ENCODE results near the gene TTBK2.
"Not testable (repeated sequence)": the region's sequence is repeated elsewhere in the genome, so short reads cannot be mapped to it uniquely, and the experiment has no call there.

TTBK2 gene

DNA sequence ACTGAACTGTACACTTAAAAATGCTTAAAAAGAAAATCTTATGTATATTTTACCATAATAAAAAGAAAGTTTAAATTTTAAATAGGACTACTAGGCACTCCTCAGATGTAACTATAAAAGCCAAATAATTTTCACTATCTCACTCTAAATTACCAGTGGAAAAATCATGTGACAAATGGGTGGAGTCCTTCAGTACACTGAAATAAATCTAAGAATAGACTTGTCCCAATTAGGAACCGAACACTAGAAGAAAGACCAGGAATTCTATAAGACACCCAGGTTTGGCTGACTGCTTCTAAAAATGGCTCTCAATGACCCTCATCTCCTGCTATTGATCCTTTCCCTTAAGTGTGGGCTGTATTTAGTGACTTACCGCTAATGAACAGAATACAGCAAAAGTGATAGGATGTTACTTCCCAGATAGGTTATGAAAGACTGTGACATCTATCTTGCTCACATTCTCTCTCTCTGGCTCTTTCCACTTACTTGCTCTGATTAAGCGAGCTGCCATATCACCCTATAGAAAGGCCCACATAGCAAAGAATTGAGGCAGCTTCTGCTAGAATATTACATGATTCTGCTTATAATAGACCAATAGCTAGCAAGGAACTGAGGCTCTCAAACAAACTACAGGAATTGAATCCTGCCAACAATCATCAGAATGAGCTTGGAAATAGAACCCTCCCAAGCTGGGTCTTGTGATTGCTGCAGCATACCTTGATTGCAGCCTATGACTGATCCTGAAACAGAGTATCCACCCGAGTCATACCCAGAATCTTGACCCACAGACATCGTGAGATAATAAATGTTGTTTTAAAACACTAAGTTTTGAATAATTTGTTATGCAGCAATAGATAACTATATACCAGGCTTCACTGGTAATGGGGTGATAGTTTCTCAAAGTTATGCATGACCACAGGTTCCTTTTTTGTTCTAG, 16.9 kb downstream of the TTBK2 start:
- no peak for DNase-seq

GRCh38 chr15:42893911-42894310, 26.7 kb downstream of the TTBK2 start:
- not testable (repeated sequence) for DNase-seq

- DNase-seq, result no peak
Measured at GRCh38 chr15:42891569-42891968, 29.0 kb downstream of the TTBK2 start.

- no peak for DNase-seq
Measured at GRCh38 chr15:42890161-42890913, 30.2 kb downstream of the TTBK2 start.

GRCh38 chr15:42887384-42887783, 33.2 kb downstream of the TTBK2 start:
- not testable (repeated sequence) for DNase-seq

GRCh38 chr15:42880121-42880520, 40.5 kb downstream of the TTBK2 start:
- DNase-seq, result no peak

- peak; percentile 19 for DNase-seq
Measured at GRCh38 chr15:42879443-42879842, 41.1 kb downstream of the TTBK2 start.

DNA sequence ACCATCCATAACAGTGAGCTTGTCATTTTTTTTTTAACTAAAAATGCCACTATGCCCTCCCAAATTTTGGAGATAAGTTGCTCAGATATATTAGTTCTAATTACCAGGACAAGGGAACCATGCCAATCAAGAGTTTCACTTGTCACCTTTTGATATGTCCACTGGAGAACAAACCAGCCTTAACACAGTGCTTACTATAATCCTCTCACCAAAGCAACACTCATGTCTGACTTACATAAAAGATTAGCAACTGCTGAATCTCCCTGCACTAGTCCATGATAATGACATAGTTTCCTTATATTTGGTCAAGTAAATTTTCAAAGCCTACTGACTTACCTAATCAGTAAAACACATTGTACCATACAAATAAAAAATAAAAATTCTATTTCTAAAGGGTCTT, 44.4 kb downstream of the TTBK2 start:
- DNase-seq, result no peak

GRCh38 chr15:42868683-42869082, 51.9 kb downstream of the TTBK2 start:
- no peak for DNase-seq

DNA sequence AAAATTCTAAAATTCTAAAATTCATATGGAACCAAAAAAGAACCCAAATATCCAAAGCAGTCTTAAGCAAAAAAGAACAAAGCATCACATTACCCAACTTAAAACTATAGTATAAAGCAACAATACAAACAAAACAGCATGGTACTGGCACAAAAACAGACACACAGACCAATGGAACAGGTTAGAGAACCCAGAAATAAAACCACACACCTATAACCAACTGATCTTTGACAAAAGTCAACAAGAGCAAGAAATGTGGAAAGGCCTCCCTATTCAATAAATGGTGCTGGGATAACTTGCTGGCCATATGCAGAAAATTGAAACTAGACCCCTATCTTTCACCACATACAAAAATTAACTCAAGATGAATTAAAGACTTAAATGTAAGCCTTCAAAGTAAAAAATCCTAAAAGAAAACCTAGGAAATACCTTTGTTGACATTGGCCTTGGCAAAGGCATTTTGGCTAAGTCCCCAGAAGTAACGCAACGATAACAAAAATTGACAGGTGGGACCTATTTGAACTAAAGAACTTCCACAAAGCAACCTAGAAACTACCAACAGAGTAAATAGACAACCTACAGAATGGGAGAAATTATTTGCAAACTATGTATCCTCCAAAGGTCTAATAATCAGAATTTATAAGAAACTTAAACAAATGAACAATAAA, 56.9 kb downstream of the TTBK2 start:
- DNase-seq, result no peak

- DNase-seq, result no peak
Measured at GRCh38 chr15:42858999-42859789, 61.4 kb downstream of the TTBK2 start.

- DNase-seq, result peak; percentile 1
Measured at GRCh38 chr15:42858540-42858939, 62.0 kb downstream of the TTBK2 start.

- no peak for DNase-seq
Measured at GRCh38 chr15:42854576-42854975, 66.0 kb downstream of the TTBK2 start.

GRCh38 chr15:42849836-42850235, 70.7 kb downstream of the TTBK2 start:
- no peak for DNase-seq

DNA sequence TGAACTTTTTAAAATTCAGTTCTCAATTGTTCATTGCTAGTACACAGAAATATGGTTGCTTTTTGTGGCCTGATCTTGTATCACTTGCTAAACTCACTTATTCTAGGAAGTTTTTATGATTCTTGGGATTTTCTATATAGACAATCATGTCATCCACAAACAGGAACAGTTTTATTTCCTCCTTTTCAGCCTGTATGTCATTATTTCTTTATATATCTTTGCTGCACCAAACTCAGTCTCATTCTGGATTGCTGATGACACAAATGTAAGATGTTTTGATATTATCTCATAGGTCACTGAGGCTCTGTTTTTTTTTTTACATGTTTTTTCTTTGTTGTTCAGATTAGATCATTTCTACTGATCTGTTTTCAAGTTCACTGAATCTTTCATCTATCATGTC, 71.7 kb downstream of the TTBK2 start:
- no peak for DNase-seq

- DNase-seq, result no peak
Measured at GRCh38 chr15:42846647-42847046, 73.9 kb downstream of the TTBK2 start.

GRCh38 chr15:42845581-42845980, 75.0 kb downstream of the TTBK2 start:
- DNase-seq, result peak; percentile 49

GRCh38 chr15:42843699-42844098, 76.9 kb downstream of the TTBK2 start:
- no peak for DNase-seq

GRCh38 chr15:42836251-42836650, 84.3 kb downstream of the TTBK2 start:
- DNase-seq, result no peak

DNA sequence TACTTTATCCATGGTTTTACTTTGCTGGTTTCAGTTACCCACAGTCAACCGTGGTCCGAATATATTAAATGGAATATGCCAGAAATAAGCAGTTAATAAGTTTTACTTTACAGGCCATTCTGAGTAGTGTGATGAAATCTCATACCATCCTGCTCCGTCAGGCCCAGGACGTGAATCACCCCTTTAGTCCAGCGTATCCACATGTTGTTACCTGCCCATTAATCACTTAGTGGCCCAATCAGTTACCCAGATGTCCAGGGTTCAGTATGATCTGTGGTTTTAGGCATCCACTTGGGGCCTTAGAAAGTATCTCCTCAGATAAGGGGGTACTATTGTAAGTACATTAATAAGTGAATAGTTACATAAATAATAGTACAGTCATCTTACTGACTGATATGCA, 88.0 kb downstream of the TTBK2 start:
- no peak for DNase-seq

DNA sequence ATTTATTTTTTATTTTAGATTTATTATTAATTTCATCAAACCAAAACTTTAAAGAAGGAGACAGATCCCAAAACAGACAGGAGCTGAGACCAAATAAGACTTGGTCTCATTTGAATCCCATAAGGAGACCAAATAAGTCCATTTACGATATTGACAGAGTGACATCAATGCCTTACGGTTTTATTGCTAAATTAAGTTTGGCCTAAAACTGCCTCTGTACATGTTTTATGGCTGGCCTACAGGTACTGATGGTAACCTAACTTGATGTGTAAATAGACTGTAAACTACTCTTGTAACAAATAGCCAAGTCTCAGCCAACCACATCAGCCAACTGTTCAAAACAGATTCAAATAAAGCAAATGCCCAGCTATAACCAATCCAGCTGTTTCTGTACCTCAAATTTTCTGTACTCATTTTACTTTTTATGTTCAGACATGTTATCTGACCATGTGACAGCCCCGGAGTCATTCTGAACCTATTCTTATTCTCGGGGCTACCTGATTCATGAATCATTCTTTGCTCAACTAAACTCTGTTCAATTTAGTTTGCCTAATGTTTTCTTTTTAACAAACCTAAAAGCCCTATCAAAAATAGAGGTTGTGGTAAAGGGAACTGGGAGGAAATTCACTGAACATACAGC, 94.2 kb downstream of the TTBK2 start:
- DNase-seq, result no peak

DNA sequence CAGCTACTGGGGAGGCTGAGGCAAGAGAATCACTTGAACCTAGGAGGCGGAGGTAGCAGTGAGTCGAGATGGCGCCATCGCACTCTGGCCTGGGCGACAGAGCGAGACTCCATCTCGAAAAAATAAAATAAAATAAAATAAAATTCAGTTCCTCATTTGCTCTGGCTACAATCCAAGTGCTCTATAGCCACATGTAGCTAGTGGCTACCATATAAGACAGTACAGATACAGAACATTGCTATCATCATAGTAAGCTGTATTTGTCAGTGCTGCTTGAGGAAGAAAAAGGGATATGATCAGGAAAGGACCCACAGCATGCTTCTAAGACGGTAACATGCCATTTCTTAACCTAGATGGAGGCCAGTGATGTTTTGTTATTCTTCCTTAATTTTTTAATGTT, 95.0 kb downstream of the TTBK2 start:
- DNase-seq, result no peak

Measured in DMS53 (cell line).